Keratinocyte (primary cell): ENCODE results near the gene SERPINA5. TPM values are rescaled to one million over a fixed set of nuclear protein-coding genes. Genes with fewer than 3 reads are reported as not detected.

Source experiments
- DNase-seq: peaks from one replicate; pipeline ENCODE4 v3.0.0-alpha.2; 2011; ENCODE audit warnings: low read depth, missing footprints, low spot score
- FAIRE-seq: peaks from 2 replicates; lab custom pipeline; 2011; peaks lifted over from hg19 to GRCh38; lab: Jason Lieb, UNC
- H2AFZ ChIP-seq: 2 replicates; pipeline ENCODE4 v1.6.0; 2012; ENCODE audit warnings: low read length, control low read depth, inconsistent platforms; ENCODE audit not compliant: control insufficient read depth
- H3K27ac ChIP-seq: 2 replicates; pipeline ENCODE4 v1.5.1; 2011; ENCODE audit warnings: low read length; ENCODE audit not compliant: control insufficient read depth, insufficient read depth
- H3K27me3 ChIP-seq: 3 replicates; pipeline ENCODE4 v1.6.0; 2011; ENCODE audit warnings: low read length; ENCODE audit not compliant: control insufficient read depth, insufficient read depth; ENCODE audit errors: extremely low read depth
- H3K36me3 ChIP-seq, 2 experiments: 2 replicates in 1 of 2; 3 replicates in 1 of 2; pipeline ENCODE4 v1.5.1; 2011; ENCODE audit warnings: low read length in 2 of 2, mild to moderate bottlenecking in 1 of 2; ENCODE audit not compliant: control insufficient read depth in 2 of 2, insufficient read depth in 2 of 2; ENCODE audit errors: extremely low read depth in 1 of 2
- H3K4me1 ChIP-seq: 3 replicates; pipeline ENCODE4 v1.5.1; 2011; ENCODE audit warnings: low read length; ENCODE audit not compliant: control insufficient read depth, insufficient read depth; ENCODE audit errors: extremely low read depth
- H3K4me2 ChIP-seq: 3 replicates; pipeline ENCODE4 v1.6.0; 2011; ENCODE audit warnings: low read depth, low read length; ENCODE audit not compliant: control insufficient read depth, insufficient read depth; ENCODE audit errors: extremely low read depth
- H3K4me3 ChIP-seq, 3 experiments: fragments of 200-600 bp in 1 of 3; sonication (generic) in 1 of 3; 2 replicates in 2 of 3; 3 replicates in 1 of 3; pipeline ENCODE4 v1.5.1; 2011 to 2016; ENCODE audit warnings: low read length in 3 of 3, mild to moderate bottlenecking in 3 of 3, control low read depth in 2 of 3, inconsistent platforms in 1 of 3, low read depth in 1 of 3, mixed read lengths in 1 of 3, mixed run types in 1 of 3, moderate library complexity in 1 of 3; ENCODE audit not compliant: control insufficient read depth in 2 of 3, insufficient read depth in 2 of 3; ENCODE audit errors: extremely low read depth in 1 of 3
- H3K79me2 ChIP-seq: 2 replicates; pipeline ENCODE4 v1.6.0; 2012; ENCODE audit warnings: low read length; ENCODE audit not compliant: control insufficient read depth, insufficient read depth
- H3K9ac ChIP-seq: 3 replicates; pipeline ENCODE4 v1.6.0; 2011; ENCODE audit warnings: low read length; ENCODE audit not compliant: control insufficient read depth, insufficient read depth; ENCODE audit errors: extremely low read depth
- H3K9me1 ChIP-seq: 3 replicates; pipeline ENCODE4 v1.6.0; 2011; ENCODE audit warnings: low read length; ENCODE audit not compliant: control insufficient read depth, insufficient read depth; ENCODE audit errors: extremely low read depth
- H3K9me3 ChIP-seq: 2 replicates; pipeline ENCODE4 v1.5.1; 2012; ENCODE audit warnings: low read depth, low read length; ENCODE audit not compliant: control insufficient read depth
- H4K20me1 ChIP-seq: 3 replicates; pipeline ENCODE4 v1.6.0; 2011; ENCODE audit warnings: low read length; ENCODE audit not compliant: control insufficient read depth, insufficient read depth; ENCODE audit errors: extremely low read depth
- CTCF ChIP-seq, 3 experiments: IDR thresholded peaks in 1 of 3; conservative IDR thresholded peaks in 1 of 3; optimal IDR thresholded peaks in 1 of 3; 2 replicates in 2 of 3; 3 replicates in 1 of 3; pipeline versions ENCODE3 to v1.5.1; 2011; ENCODE audit warnings: low read length in 3 of 3, mild to moderate bottlenecking in 3 of 3, moderate library complexity in 2 of 3, control low read depth in 1 of 3, inconsistent platforms in 1 of 3; ENCODE audit not compliant: insufficient read depth in 2 of 3; ENCODE audit errors: extremely low read depth in 1 of 3
- EZH2 ChIP-seq: IDR thresholded peaks from one replicate; pipeline ENCODE4 v1.6.1; 2012; ENCODE audit warnings: inconsistent platforms, mild to moderate bottlenecking, low read length, moderate library complexity
- dilution Hi-C: fragments of 300-500 bp; cut with MboI; formaldehyde crosslinking; loops from one replicate; pipeline ENCODE4 v1.7.0; 2020; ENCODE audit warnings: low sequenced_read_pairs; ENCODE audit not compliant: extremely low pct_ligation_motif_present
- polyA plus RNA-seq, 5 experiments: library from polyadenylated mRNA; depleted of rRNA in 3 of 5; stranded (reverse) in 3 of 5; stranded (forward) in 1 of 5; unstranded in 1 of 5; fragments of >200 nt; gene quantifications; 1 replicate in 1 of 5; 2 replicates in 3 of 5; 3 replicates in 1 of 5; pipeline versions ENCODE4 v1.2.1 to v1.2.3, GENCODE V29; 2011 to 2012; ENCODE audit warnings: missing spikeins in 2 of 5, low read depth in 1 of 5, low replicate concordance in 1 of 5

Gene SERPINA5
- polyA plus RNA-seq, 1 donor (not counting 4 experiments of a cell fraction or from before 2014, with no cell fraction given), result not detected

- TF ChIP-seq EZH2 (no peak), CTCF (optimal IDR thresholded peaks at IDR 0.05 in 1 of 3, IDR thresholded peaks at IDR 0.05 in 1 of 3, conservative IDR thresholded peaks at IDR 0.05 in 1 of 3; ENCODE audit: extremely low read depth in 1 of 3, insufficient read depth in 2 of 3, low read length in 3 of 3) (no peak)
- dilution Hi-C loops, result no loop called here
- no peaks in the 10 kb centered on the region for H3K9me1 ChIP-seq
- no peak overlapping the region for H2AFZ ChIP-seq
- H3K79me2 ChIP-seq, result no peaks in the 10 kb centered on the region
- no peak overlapping the region for H3K4me2 ChIP-seq
- H3K9me3 ChIP-seq, result peaks cover 3% of the 10 kb centered on the region
- FAIRE-seq (no peak), DNase-seq (no peak)
- H4K20me1 ChIP-seq, result no peaks in the 10 kb centered on the region
- H3K4me3 ChIP-seq, result no peak overlapping the region
- no peaks in the 10 kb centered on the region for H3K36me3 ChIP-seq
- H3K9ac ChIP-seq, result no peak overlapping the region
- H3K27ac ChIP-seq, result no peak overlapping the region
- H3K4me1 ChIP-seq, result no peaks in the 10 kb centered on the region
- H3K27me3 ChIP-seq, result no peaks in the 10 kb centered on the region
These were observed 40.3 kb downstream of the SERPINA5 start for GRCh38 chr14:94621358-94622134.

- dilution Hi-C loops, result no loop called here
- Histone ChIP-seq H3K27me3 (no peaks in the 10 kb centered on the region), H3K4me3 (no peak overlapping the region), H3K4me1 (no peaks in the 10 kb centered on the region), H3K9me3 (peaks cover 3% of the 10 kb centered on the region), H3K79me2 (no peaks in the 10 kb centered on the region), H3K9ac (no peak overlapping the region), H3K36me3 (no peaks in the 10 kb centered on the region), H3K4me2 (no peak overlapping the region), H4K20me1 (no peaks in the 10 kb centered on the region), H2AFZ (no peak overlapping the region), H3K9me1 (no peaks in the 10 kb centered on the region), H3K27ac (no peak overlapping the region)
- no peak for FAIRE-seq
- no peak for DNase-seq
- TF ChIP-seq CTCF (optimal IDR thresholded peaks at IDR 0.05 in 1 of 3, IDR thresholded peaks at IDR 0.05 in 1 of 3, conservative IDR thresholded peaks at IDR 0.05 in 1 of 3; ENCODE audit: extremely low read depth in 1 of 3, insufficient read depth in 2 of 3, low read length in 3 of 3) (no peak), EZH2 (no peak)
These were observed 41.6 kb downstream of the SERPINA5 start for GRCh38 chr14:94622653-94623421.
